ENCODE measurements around the gene POLR1H.
A peak's percentile ranks its signal among the peaks of the same experiment; 100 is the strongest.

Gene POLR1H

DNA sequence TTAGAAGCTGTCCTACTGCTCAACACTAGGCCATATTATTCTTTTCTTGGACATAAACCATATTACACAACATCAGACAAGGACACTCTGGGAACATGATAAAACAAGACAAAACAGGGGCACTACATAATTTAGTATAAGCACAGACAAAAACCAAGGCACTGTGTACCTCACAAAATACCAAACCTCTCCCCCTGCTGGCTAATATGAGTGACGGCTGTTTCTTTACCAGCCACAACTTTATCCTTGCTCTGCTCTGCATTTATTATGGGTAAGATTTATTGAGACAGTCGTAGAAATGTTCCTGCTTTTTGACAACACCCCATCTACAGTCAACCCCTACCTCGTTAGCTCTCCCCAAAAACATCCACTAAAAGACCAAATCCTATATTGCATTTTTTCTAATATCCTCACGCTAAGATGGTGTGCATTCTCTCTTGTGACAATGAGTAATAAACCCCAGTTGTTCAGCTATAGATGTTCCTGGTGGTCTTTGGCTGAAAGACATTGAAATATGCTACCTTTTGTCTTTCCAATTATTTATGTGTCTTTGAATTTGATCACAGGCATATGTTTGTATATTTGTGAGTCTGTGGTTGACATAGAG is 23.8 kb upstream of the POLR1H start:
- peak; percentile 78 for ATAC-seq
- TF ChIP-seq ZFP30 (CRISPR knock-in tag; IDR thresholded peaks at IDR 0.05), result no peak
- no peak for TF ChIP-seq GLIS3 (CRISPR knock-in tag; IDR thresholded peaks at IDR 0.05)
- TF ChIP-seq TOX (CRISPR knock-in tag; IDR thresholded peaks at IDR 0.05; ENCODE audit: borderline replicate concordance), result no peak
- no peak for TF ChIP-seq TCF4 (CRISPR knock-in tag; IDR thresholded peaks at IDR 0.05; ENCODE audit: borderline replicate concordance)
- no peak for TF ChIP-seq ZFP3 (CRISPR knock-in tag; IDR thresholded peaks at IDR 0.05)
- TF ChIP-seq, protein P1, sequence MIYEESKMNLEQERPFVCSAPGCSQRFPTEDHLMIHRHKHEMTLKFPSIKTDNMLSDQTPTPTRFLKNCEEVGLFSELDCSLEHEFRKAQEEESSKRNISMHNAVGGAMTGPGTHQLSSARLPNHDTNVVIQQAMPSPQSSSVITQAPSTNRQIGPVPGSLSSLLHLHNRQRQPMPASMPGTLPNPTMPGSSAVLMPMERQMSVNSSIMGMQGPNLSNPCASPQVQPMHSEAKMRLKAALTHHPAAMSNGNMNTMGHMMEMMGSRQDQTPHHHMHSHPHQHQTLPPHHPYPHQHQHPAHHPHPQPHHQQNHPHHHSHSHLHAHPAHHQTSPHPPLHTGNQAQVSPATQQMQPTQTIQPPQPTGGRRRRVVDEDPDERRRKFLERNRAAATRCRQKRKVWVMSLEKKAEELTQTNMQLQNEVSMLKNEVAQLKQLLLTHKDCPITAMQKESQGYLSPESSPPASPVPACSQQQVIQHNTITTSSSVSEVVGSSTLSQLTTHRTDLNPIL (CRISPR knock-in tag; IDR thresholded peaks at IDR 0.05; ENCODE audit: low read depth), result no peak
- TF ChIP-seq RARB (CRISPR knock-in tag; IDR thresholded peaks at IDR 0.05), result no peak
- TF ChIP-seq, protein P2, sequence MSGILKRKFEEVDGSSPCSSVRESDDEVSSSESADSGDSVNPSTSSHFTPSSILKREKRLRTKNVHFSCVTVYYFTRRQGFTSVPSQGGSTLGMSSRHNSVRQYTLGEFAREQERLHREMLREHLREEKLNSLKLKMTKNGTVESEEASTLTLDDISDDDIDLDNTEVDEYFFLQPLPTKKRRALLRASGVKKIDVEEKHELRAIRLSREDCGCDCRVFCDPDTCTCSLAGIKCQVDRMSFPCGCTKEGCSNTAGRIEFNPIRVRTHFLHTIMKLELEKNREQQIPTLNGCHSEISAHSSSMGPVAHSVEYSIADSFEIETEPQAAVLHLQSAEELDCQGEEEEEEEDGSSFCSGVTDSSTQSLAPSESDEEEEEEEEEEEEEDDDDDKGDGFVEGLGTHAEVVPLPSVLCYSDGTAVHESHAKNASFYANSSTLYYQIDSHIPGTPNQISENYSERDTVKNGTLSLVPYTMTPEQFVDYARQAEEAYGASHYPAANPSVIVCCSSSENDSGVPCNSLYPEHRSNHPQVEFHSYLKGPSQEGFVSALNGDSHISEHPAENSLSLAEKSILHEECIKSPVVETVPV (CRISPR knock-in tag; IDR thresholded peaks at IDR 0.05), result no peak
- no peak for TF ChIP-seq SNAI2 (CRISPR knock-in tag; IDR thresholded peaks at IDR 0.05)

DNA sequence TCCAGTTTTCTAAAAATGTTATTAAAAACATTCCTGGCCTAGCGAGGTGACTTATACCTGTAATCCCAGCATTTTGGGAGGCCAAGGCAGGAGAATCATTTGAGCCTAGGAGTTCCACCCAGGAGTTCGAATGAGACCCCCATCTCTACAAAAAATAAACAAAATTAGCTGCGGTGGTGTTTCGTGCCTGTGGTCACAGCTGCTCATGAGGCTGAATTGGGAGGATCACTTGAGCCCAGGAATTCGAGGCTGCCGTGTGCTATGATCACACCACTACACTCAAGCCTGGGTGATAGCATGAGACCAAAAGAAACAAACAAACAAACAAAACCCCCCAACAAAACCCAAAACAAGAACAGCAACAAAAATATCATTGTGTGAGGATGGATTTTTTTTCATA is 19.8 kb upstream of the POLR1H start:
- no peak for ATAC-seq

DNA sequence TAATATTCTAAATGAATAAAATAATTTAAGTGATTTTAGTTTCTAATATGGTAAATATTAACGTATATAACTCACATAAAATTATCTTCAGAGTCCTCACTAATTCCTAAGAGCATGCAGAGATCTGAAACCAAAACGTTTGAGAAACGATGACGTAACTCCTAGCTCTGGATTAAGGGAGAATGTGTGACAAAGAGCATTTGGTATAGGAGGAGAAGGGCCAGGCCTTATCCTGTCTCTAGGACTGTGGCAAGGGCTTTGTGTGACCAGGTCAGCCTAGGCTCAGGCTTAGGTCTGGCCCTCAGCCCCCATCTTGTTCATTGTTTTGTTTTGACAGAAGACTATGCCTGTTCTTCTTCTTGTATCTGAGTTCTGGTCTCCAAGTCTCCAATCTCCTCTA is 19.2 kb upstream of the POLR1H start:
- ATAC-seq, result no peak
- no peak for TF ChIP-seq TCF4 (CRISPR knock-in tag; IDR thresholded peaks at IDR 0.05; ENCODE audit: borderline replicate concordance)
- no peak for TF ChIP-seq ZC3H10 (CRISPR knock-in tag; IDR thresholded peaks at IDR 0.05)
- TF ChIP-seq CSDC2 (CRISPR knock-in tag; IDR thresholded peaks at IDR 0.05), result no peak
- TF ChIP-seq BACH2 (CRISPR knock-in tag; IDR thresholded peaks at IDR 0.05; ENCODE audit: borderline replicate concordance), result no peak
- no peak for TF ChIP-seq SNAI2 (CRISPR knock-in tag; IDR thresholded peaks at IDR 0.05)
- TF ChIP-seq, protein P1 (CRISPR knock-in tag; IDR thresholded peaks at IDR 0.05; ENCODE audit: low read depth), result no peak
- TF ChIP-seq, protein P3, sequence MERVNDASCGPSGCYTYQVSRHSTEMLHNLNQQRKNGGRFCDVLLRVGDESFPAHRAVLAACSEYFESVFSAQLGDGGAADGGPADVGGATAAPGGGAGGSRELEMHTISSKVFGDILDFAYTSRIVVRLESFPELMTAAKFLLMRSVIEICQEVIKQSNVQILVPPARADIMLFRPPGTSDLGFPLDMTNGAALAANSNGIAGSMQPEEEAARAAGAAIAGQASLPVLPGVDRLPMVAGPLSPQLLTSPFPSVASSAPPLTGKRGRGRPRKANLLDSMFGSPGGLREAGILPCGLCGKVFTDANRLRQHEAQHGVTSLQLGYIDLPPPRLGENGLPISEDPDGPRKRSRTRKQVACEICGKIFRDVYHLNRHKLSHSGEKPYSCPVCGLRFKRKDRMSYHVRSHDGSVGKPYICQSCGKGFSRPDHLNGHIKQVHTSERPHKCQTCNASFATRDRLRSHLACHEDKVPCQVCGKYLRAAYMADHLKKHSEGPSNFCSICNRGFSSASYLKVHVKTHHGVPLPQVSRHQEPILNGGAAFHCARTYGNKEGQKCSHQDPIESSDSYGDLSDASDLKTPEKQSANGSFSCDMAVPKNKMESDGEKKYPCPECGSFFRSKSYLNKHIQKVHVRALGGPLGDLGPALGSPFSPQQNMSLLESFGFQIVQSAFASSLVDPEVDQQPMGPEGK (CRISPR knock-in tag; IDR thresholded peaks at IDR 0.05; ENCODE audit: borderline replicate concordance), result no peak
- TF ChIP-seq ZNF565 (CRISPR knock-in tag; conservative IDR thresholded peaks at IDR 0.05; ENCODE audit: low read depth), result no peak
- TF ChIP-seq, protein P2 (CRISPR knock-in tag; IDR thresholded peaks at IDR 0.05), result no peak
- no peak for TF ChIP-seq TOX (CRISPR knock-in tag; IDR thresholded peaks at IDR 0.05; ENCODE audit: borderline replicate concordance)
- TF ChIP-seq, protein P4, sequence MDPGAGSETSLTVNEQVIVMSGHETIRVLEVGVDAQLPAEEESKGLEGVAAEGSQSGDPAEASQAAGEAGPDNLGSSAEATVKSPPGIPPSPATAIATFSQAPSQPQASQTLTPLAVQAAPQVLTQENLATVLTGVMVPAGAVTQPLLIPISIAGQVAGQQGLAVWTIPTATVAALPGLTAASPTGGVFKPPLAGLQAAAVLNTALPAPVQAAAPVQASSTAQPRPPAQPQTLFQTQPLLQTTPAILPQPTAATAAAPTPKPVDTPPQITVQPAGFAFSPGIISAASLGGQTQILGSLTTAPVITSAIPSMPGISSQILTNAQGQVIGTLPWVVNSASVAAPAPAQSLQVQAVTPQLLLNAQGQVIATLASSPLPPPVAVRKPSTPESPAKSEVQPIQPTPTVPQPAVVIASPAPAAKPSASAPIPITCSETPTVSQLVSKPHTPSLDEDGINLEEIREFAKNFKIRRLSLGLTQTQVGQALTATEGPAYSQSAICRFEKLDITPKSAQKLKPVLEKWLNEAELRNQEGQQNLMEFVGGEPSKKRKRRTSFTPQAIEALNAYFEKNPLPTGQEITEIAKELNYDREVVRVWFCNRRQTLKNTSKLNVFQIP (CRISPR knock-in tag; IDR thresholded peaks at IDR 0.05; ENCODE audit: borderline replicate concordance, low read depth), result no peak
- TF ChIP-seq ZFP3 (CRISPR knock-in tag; IDR thresholded peaks at IDR 0.05), result no peak
- TF ChIP-seq GLIS3 (CRISPR knock-in tag; IDR thresholded peaks at IDR 0.05), result no peak
- no peak for TF ChIP-seq RARB (CRISPR knock-in tag; IDR thresholded peaks at IDR 0.05)
- no peak for TF ChIP-seq OSR1 (CRISPR knock-in tag; IDR thresholded peaks at IDR 0.05)
- TF ChIP-seq, protein P5, sequence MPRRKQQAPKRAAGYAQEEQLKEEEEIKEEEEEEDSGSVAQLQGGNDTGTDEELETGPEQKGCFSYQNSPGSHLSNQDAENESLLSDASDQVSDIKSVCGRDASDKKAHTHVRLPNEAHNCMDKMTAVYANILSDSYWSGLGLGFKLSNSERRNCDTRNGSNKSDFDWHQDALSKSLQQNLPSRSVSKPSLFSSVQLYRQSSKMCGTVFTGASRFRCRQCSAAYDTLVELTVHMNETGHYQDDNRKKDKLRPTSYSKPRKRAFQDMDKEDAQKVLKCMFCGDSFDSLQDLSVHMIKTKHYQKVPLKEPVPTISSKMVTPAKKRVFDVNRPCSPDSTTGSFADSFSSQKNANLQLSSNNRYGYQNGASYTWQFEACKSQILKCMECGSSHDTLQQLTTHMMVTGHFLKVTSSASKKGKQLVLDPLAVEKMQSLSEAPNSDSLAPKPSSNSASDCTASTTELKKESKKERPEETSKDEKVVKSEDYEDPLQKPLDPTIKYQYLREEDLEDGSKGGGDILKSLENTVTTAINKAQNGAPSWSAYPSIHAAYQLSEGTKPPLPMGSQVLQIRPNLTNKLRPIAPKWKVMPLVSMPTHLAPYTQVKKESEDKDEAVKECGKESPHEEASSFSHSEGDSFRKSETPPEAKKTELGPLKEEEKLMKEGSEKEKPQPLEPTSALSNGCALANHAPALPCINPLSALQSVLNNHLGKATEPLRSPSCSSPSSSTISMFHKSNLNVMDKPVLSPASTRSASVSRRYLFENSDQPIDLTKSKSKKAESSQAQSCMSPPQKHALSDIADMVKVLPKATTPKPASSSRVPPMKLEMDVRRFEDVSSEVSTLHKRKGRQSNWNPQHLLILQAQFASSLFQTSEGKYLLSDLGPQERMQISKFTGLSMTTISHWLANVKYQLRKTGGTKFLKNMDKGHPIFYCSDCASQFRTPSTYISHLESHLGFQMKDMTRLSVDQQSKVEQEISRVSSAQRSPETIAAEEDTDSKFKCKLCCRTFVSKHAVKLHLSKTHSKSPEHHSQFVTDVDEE (CRISPR knock-in tag; IDR thresholded peaks at IDR 0.05), result no peak
- no peak for TF ChIP-seq PPARA (CRISPR knock-in tag; IDR thresholded peaks at IDR 0.05; ENCODE audit: borderline replicate concordance)
- TF ChIP-seq ESRRG (CRISPR knock-in tag; IDR thresholded peaks at IDR 0.05), result no peak
- TF ChIP-seq ZFP30 (CRISPR knock-in tag; IDR thresholded peaks at IDR 0.05), result no peak
- TF ChIP-seq ISL1 (CRISPR knock-in tag; IDR thresholded peaks at IDR 0.05), result no peak

More for the DNA sequence above, 19.8 kb upstream of the POLR1H start:
- no peak for TF ChIP-seq ARNTL (CRISPR knock-in tag; IDR thresholded peaks at IDR 0.05; ENCODE audit: borderline replicate concordance, low read depth)
- no peak for TF ChIP-seq ZNF70 (CRISPR knock-in tag; IDR thresholded peaks at IDR 0.05)

Measured in SK-N-SH treated with all-trans-retinoic acid at 6 μM for 48 hours (cell line).